ENCODE measurements around the gene PEDS1. TPM values are rescaled to one million over a fixed set of nuclear protein-coding genes. Genes with fewer than 3 reads are reported as not detected.

The PEDS1 gene
- total and polyA plus RNA-seq, 2 of the 13 experiments (the other 11 are each of a cell fraction or from before 2014, with no cell fraction given) = 30.5 to 93.9 TPM

- TF ChIP-seq ZNF609 (CRISPR knock-in tag; IDR thresholded peaks at IDR 0.05; ENCODE audit: borderline replicate concordance) = no peak
- TF ChIP-seq SOX13 (IDR thresholded peaks at IDR 0.05) = no peak
- peak in 1 of 2 experiments; percentile 65; a peak in 2 of 4 replicates for TF ChIP-seq SOX13 (CRISPR knock-in tag; conservative IDR thresholded peaks at IDR 0.05 in 1 of 2, IDR thresholded peaks at IDR 0.05 in 1 of 2)
- no peak for TF ChIP-seq PAF1 (CRISPR knock-in tag; IDR thresholded peaks at IDR 0.05)
- TF ChIP-seq ZNF549 (CRISPR knock-in tag; IDR thresholded peaks at IDR 0.05) = no peak
- TF ChIP-seq ZNF556 (CRISPR knock-in tag; IDR thresholded peaks at IDR 0.05; ENCODE audit: borderline replicate concordance) = peak; percentile 73; the same call in 1 of the 2 replicates
- TF ChIP-seq ZNF784 (CRISPR knock-in tag; IDR thresholded peaks at IDR 0.05; ENCODE audit: borderline replicate concordance) = no peak
- TF ChIP-seq GATA4 (IDR thresholded peaks at IDR 0.05; ENCODE audit: borderline replicate concordance, low read depth) = no peak
- TF ChIP-seq ZNF33B (CRISPR knock-in tag; IDR thresholded peaks at IDR 0.05) = no peak
- TF ChIP-seq ZKSCAN1 (IDR thresholded peaks at IDR 0.05; ENCODE audit: low read length) = no peak
- TF ChIP-seq REPIN1 (CRISPR knock-in tag; IDR thresholded peaks at IDR 0.05; ENCODE audit: borderline replicate concordance, low read depth) = no peak
- TF ChIP-seq KLF16 (CRISPR knock-in tag; IDR thresholded peaks at IDR 0.05) = no peak; a peak in 1 of 4 replicates
- no peak for TF ChIP-seq FOXO4 (CRISPR knock-in tag; conservative IDR thresholded peaks at IDR 0.05)
- no peak; the same call in 1 of the 2 replicates for TF ChIP-seq RBFOX2 (IDR thresholded peaks at IDR 0.05; ENCODE audit: low read depth, low read length)
- no peak for TF ChIP-seq ZSCAN22 (CRISPR knock-in tag; IDR thresholded peaks at IDR 0.05)
- peak; percentile 25; the same call in 1 of the 2 replicates for TF ChIP-seq SMAD1 (CRISPR knock-in tag; IDR thresholded peaks at IDR 0.05; ENCODE audit: borderline replicate concordance, low read depth)
- TF ChIP-seq MED1 (CRISPR knock-in tag; IDR thresholded peaks at IDR 0.05) = no peak; the same call in 1 of the 2 replicates
- peak; percentile 76 for TF ChIP-seq ZNF503 (CRISPR knock-in tag; IDR thresholded peaks at IDR 0.05)
- no peak for TF ChIP-seq NBN (conservative IDR thresholded peaks at IDR 0.05)
- no peak for TF ChIP-seq RFXAP (CRISPR knock-in tag; IDR thresholded peaks at IDR 0.05; ENCODE audit: borderline replicate concordance)
- TF ChIP-seq ZNF788 (CRISPR knock-in tag; IDR thresholded peaks at IDR 0.05; ENCODE audit: borderline replicate concordance) = no peak
Measured at GRCh38 chr20:50187403-50188051, 34.0 kb upstream of the PEDS1 start (continued).

All from HepG2 (cell line).